Measurements from ENCODE around the gene PLCL1.

The PLCL1 gene

DNA sequence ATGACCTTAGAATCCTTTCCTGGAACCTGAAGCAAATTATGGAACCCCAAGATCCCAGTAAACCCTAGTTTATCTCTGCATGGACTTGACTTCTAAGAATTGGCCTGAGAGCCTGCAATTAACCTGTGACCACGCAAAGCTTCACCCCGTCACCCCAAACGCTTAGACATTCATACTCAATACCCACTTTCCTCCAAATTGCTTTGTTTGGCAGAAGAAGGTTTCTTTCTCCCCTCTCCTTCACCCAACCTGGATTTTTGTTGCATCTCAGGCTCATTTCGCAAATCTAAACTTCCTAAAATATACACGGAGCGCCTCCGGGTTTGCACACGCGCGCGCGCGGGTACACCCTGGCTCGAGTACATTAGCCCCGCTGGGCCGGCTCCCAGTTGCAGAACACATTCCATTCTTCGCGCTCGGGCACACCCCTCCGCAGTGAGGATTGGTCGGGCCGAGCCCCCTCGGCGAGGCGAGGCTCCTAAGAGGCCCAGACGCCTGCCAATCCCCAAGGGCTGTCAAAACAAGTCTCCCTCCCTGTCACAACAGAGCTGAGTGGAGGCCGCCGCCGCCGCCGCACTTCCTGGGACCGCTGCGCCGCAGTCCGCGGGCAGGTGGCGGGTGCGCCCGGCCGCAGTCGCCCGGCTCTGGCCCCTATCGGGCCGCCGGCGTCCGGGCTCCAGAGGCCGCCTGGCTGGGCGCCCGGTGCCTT lies at the start of gene PLCL1:
TSS of gene PLCL1 (plus strand) at position 545 of the 709 bp plus-strand sequence.
- peak; percentile 85 for DNase-seq

DNA sequence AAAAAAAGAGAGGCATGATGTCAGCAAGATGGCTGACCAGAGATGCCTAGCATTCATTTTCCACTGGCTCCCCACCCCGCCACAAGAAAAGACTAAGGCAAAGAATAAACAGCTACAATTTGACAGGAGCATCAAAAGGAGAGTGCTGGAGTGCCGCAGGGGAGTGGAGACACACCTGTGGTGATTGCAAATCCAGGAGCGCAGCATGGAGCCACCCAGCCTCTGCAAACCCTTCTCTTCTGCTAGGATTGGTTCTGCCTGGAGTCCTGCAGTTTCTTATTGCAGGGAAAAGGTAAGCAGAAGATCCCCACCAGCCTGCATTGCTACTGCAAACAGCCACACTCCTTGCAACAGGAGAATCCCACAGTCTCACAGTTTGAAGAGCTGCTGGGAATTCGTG lies 45.4 kb upstream of the PLCL1 start:
- no peak for DNase-seq

- no peak for DNase-seq
Measured at GRCh38 chr2:197759625-197760292, 44.6 kb upstream of the PLCL1 start.

DNA sequence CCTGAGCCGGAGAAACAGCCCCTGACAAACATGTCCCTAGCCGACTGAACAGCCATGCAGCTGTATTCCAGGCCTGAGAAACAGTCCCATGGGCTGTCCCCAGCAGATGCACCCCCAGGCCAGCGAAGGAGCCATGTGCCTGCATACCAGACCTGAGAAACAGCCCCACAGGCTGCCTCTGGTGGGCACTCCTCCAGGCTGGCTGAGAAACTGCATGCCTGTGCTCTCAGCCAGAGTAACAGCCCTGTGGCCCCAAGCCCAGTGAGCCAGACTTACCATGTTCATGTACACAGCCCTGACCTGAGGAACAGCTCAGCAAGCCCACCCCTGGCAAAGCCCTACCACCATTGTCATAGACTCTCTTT lies 44.1 kb upstream of the PLCL1 start:
- no peak for DNase-seq

- DNase-seq, result no peak
Measured at GRCh38 chr2:197777823-197778407, 26.5 kb upstream of the PLCL1 start.

DNA sequence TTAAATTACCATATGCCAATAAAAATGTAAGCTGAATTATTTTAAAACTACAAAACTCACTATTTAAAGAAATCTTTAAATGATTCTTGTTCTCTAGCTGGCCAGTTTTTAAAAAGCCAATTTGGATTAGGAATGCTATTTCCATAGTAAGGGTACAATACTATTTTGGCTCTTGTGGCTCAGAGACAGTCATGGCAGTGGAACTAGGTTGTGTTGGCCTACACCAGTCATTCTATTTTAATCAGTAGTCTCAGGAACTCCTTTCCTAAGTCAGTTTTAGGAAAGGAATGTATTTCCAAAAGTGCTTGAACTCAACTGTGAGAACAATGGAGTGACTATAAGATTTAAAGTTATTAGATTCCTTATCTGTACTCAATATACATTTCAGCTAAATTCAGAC lies 25.1 kb upstream of the PLCL1 start:
- DNase-seq, result no peak

- no peak for DNase-seq
Measured at GRCh38 chr2:197782126-197782525, 22.3 kb upstream of the PLCL1 start.

GRCh38 chr2:197784956-197785941 lies 19.1 kb upstream of the PLCL1 start, which contains the start of gene BOLL:
BOLL (minus strand) TSS chr2:197785319; CDS start chr2:197781850, 3,469 bp downstream.
- no peak for DNase-seq

GRCh38 chr2:197786010-197786877 lies 18.1 kb upstream of the PLCL1 start:
- DNase-seq, result peak; percentile 31

GRCh38 chr2:197793456-197793855 lies 10.9 kb upstream of the PLCL1 start:
- no peak for DNase-seq

- DNase-seq, result no peak
Measured at GRCh38 chr2:197795277-197795676, 9.1 kb upstream of the PLCL1 start.

- DNase-seq, result no peak
Measured at GRCh38 chr2:197798187-197798586, 6.2 kb upstream of the PLCL1 start.

- DNase-seq, result no peak
Measured at GRCh38 chr2:197799068-197799467, 5.3 kb upstream of the PLCL1 start.

GRCh38 chr2:197800091-197800490 lies 4.3 kb upstream of the PLCL1 start:
- no peak for DNase-seq

GRCh38 chr2:197801033-197801432 lies 3.4 kb upstream of the PLCL1 start:
- no peak for DNase-seq

GRCh38 chr2:197803033-197803444 lies 1.4 kb upstream of the PLCL1 start:
- no peak for DNase-seq

DNA sequence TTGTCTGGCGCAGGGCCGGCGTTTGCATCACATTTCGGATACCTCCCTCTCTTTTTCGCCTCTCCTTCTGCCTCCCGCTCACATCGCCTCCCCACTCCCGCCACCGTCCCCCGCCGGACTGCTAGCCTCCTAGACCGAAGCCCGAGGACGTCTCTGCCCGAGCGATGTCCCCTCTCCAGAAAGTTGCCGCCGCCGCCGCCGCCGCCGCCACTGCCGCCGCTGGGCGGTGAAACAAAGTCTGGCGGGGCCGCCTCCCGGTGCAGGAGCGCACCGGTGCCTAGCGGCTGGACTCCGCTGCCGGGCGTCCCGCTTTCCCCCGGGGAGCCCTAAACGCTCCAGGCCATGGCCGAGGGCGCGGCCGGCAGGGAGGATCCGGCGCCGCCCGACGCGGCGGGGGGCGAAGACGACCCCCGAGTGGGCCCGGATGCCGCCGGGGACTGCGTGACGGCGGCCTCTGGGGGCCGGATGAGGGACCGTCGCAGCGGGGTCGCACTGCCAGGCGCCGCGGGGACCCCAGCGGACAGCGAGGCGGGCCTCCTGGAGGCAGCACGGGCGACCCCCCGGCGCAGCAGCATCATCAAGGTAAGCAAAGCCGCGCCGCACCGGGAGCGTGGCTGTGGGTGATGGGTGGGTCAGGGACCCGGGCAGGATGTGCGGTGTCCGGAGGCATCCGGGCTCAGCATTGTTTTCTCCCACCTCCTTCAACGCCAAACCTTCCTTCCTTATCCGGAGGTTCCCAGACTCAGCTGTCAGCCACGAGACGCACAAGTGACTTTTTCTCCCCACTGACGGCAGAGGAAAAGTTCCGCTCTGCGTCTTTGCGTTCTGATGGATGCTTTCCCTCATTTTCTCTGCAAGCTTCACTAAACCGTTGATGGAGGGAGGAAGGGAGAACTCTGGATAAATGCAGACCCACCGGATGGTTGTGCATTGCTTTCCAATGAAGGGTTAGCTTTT lies 643 bp downstream of the PLCL1 start:
- DNase-seq, result no peak

DNA sequence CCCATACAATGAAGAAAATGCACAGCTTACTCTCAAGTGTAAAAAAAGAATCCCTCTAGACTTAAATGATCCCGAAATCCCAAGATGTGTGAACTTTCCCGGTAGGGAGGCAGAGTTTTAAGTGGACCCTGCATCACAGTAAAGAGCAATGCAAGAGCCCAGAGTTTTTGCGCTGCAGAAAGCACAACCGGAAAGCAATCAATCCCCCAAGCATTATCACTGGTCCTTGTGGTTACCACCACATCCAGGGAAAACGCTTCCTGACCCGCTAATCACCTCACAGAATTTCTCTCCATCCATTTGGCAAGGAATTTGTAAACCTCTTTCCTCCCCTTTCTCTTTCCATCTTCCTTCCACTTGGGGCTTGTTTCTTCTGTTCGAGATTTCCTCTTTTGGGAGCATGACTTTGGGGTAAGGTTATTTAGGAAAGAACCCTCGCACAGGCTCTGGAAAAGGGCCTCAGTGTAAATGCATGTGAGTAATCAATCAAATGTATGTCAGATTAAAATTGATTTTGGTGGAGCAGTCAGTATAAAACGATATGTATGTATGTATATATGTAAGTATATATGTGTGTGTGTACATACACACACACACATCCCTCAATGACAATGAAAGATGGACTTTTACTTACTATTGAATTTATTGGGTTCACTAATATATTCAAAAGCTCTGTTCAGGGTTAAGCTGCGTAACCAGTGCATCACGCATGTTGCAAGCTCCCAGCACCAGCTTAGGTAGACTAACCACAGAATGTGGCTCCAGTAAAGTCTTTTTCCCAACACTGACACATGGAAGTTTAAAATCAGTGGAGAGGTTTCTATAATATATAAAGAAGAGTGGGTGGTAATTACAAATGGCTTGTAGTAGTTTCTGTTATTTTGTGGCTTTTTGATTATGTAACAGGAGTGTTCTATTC lies 1.6 kb downstream of the PLCL1 start:
- DNase-seq, result no peak

GRCh38 chr2:197809064-197809463 lies 4.7 kb downstream of the PLCL1 start:
- DNase-seq, result no peak

- no peak for DNase-seq
Measured at GRCh38 chr2:197810016-197810415, 5.6 kb downstream of the PLCL1 start.
